ENCODE results near the gene TMCC2.

The TMCC2 gene

DNA sequence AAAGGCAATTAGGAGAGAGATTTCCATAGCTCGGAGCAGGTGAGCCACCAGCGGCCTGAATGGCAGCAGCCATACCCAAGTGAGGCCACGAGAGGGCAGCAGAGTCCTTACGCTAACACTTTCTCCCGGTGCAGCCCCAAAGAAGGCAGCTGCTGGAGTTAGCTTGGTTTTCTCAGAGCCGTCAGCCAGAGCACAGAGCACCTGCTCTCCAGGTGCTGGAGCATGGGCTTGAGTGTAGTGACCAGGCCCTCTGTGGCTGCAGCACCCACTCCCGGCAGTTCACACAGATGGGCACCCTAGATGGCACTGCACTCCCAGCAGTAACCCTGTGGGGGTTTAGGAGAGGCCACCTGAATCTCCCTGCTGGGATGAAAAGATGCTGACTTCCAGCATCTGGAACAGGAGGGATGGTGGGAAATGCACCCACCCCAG, 45.8 kb downstream of the TMCC2 start:
- WGBS (ENCODE audit: extremely low coverage, insufficient coverage, insufficient read length): no CpG with 5 or more reads among the region's 7 CpGs

DNA sequence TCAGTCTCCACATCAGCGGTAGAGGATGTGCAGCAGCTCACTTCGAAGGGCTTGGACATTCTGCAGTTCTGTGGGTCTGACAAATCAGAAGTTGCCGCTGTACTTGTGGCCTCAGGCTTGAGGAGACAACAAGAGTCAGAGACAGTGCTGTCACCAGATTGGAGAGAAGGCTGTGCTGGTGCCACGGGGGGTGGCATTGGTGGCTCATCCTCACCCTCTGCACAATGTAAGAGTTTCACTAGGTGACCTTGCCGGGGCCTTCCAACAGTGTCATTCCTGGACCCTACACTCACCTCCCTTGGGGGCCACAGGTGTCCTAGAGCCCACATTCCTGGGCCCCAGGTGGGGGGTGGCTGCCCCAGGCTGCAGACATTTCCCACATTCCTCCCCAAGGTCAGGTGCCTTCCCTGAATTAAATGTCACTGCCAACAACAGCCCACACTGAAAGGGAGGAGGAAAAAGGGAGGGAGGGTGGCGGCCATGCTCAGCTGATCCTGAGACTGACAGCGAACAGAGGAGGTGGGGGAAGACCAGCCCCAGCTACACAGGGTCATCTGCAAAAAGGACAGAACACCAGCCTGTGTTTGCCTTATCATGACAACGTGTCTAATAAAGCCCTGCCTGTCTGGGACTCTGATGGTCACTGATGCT, 46.4 kb downstream of the TMCC2 start:
- Histone ChIP-seq H2BK120ac (ENCODE audit: insufficient read depth, low read length, poor library complexity) (no peak overlapping the region), H4K8ac (ENCODE audit: low read depth, low read length) (no peak overlapping the region), H3K4me1 (ENCODE audit: control insufficient read depth in 1 of 2, insufficient read depth in 2 of 2, low read length in 2 of 2) (peaks cover 0 to 23% of the 10 kb centered on the region in 2 experiments), H3K27ac (ENCODE audit: low read depth, low read length) (peak overlapping the region; percentile 45), H4K91ac (ENCODE audit: low read depth, low read length) (peak overlapping the region; percentile 57), H2AK5ac (ENCODE audit: low read length) (no peak overlapping the region), H3K9ac (ENCODE audit: low read length) (no peak overlapping the region), H3K4me2 (ENCODE audit: low read length) (no peak overlapping the region), H3K4ac (ENCODE audit: low read depth, low read length) (no peak overlapping the region), H3K79me2 (ENCODE audit: control insufficient read depth, insufficient read depth, low read length, poor library complexity) (no peaks in the 10 kb centered on the region), H2BK5ac (ENCODE audit: low read depth, low read length, poor library complexity) (peak overlapping the region; percentile 1), H4K12ac (ENCODE audit: low read depth, low read length) (no peak overlapping the region), H2BK12ac (ENCODE audit: low read length) (peak overlapping the region; percentile 38), H3K79me1 (ENCODE audit: low read length) (peaks cover 4% of the 10 kb centered on the region), H3K36me3 (ENCODE audit: control insufficient read depth in 1 of 2, insufficient read depth in 2 of 2, low read length in 2 of 2) (peaks cover 0 to 2% of the 10 kb centered on the region in 2 experiments), H3K9me3 (ENCODE audit: insufficient read depth, low read depth, low read length) (no peaks in the 10 kb centered on the region), H3K4me3 (ENCODE audit: low read depth, low read length) (no peak overlapping the region), H3K23ac (ENCODE audit: low read length) (no peak overlapping the region), H3K18ac (ENCODE audit: low read length) (no peak overlapping the region), H3K27me3 (ENCODE audit: insufficient read depth, low read length) (no peaks in the 10 kb centered on the region), H3K14ac (ENCODE audit: low read length) (peak overlapping the region; percentile 14), H2AFZ (ENCODE audit: insufficient read depth, low read length, poor library complexity) (no peak overlapping the region)
- WGBS (ENCODE audit: extremely low coverage, insufficient coverage, insufficient read length): no CpG with 5 or more reads among the region's 8 CpGs
- peak; percentile 77 to 86 for DNase-seq

More for the DNA sequence above, 45.8 kb downstream of the TMCC2 start:
- Histone ChIP-seq H3K27me3 (ENCODE audit: insufficient read depth, low read length) (no peaks in the 10 kb centered on the region), H2AK5ac (ENCODE audit: low read length) (no peak overlapping the region), H3K4me3 (ENCODE audit: low read depth, low read length) (no peak overlapping the region), H2AFZ (ENCODE audit: insufficient read depth, low read length, poor library complexity) (no peak overlapping the region), H3K79me2 (ENCODE audit: control insufficient read depth, insufficient read depth, low read length, poor library complexity) (no peaks in the 10 kb centered on the region), H2BK120ac (ENCODE audit: insufficient read depth, low read length, poor library complexity) (no peak overlapping the region), H3K4me2 (ENCODE audit: low read length) (no peak overlapping the region), H3K79me1 (ENCODE audit: low read length) (peaks cover 4% of the 10 kb centered on the region), H3K4me1 (ENCODE audit: control insufficient read depth in 1 of 2, insufficient read depth in 2 of 2, low read length in 2 of 2) (peaks cover 0 to 23% of the 10 kb centered on the region in 2 experiments), H3K23ac (ENCODE audit: low read length) (no peak overlapping the region), H4K91ac (ENCODE audit: low read depth, low read length) (no peak overlapping the region), H2BK5ac (ENCODE audit: low read depth, low read length, poor library complexity) (no peak overlapping the region), H3K9ac (ENCODE audit: low read length) (no peak overlapping the region), H3K9me3 (ENCODE audit: insufficient read depth, low read depth, low read length) (no peaks in the 10 kb centered on the region), H3K4ac (ENCODE audit: low read depth, low read length) (no peak overlapping the region), H2BK12ac (ENCODE audit: low read length) (no peak overlapping the region), H3K18ac (ENCODE audit: low read length) (no peak overlapping the region), H3K14ac (ENCODE audit: low read length) (no peak overlapping the region), H3K36me3 (ENCODE audit: control insufficient read depth in 1 of 2, insufficient read depth in 2 of 2, low read length in 2 of 2) (peaks cover 0 to 2% of the 10 kb centered on the region in 2 experiments), H4K8ac (ENCODE audit: low read depth, low read length) (no peak overlapping the region), H3K27ac (ENCODE audit: low read depth, low read length) (peak overlapping the region; percentile 45), H4K12ac (ENCODE audit: low read depth, low read length) (no peak overlapping the region)
- DNase-seq: peak; percentile 86 to 95

DNA sequence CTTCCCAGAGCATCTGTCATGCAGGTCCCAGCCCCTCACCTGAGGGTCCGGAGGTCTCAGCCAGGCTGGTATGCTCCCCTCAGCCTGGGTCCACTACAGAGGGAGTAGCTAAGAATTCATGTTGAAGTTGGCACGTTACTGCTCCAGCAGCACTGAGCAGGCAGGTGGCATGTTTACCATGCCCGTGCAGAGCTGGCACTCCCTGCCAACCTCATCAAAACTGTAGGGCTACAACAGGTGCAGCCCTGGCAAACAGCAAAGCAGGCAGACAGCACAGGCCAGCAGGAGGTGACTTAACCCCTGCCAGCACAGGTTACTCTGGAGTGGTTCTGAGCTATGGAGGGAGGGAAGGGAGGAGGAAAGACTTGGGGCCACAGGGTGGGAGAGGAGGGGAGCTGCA, 47.4 kb downstream of the TMCC2 start:
- H2AFZ ChIP-seq (ENCODE audit: insufficient read depth, low read length, poor library complexity): no peak overlapping the region
- no peak overlapping the region for H3K27ac ChIP-seq (ENCODE audit: low read depth, low read length)
- no peak overlapping the region for H3K23ac ChIP-seq (ENCODE audit: low read length)
- peak overlapping the region; percentile 5 for H3K4me3 ChIP-seq (ENCODE audit: low read depth, low read length)
- no peaks in the 10 kb centered on the region for H3K27me3 ChIP-seq (ENCODE audit: insufficient read depth, low read length)
- peaks cover 0 to 2% of the 10 kb centered on the region in 2 experiments for H3K36me3 ChIP-seq (ENCODE audit: control insufficient read depth in 1 of 2, insufficient read depth in 2 of 2, low read length in 2 of 2)
- DNase-seq: no peak
- no peaks in the 10 kb centered on the region for H3K79me2 ChIP-seq (ENCODE audit: control insufficient read depth, insufficient read depth, low read length, poor library complexity)
- H4K8ac ChIP-seq (ENCODE audit: low read depth, low read length): no peak overlapping the region
- H2AK5ac ChIP-seq (ENCODE audit: low read length): peak overlapping the region; percentile 26
- no peak overlapping the region for H3K4me2 ChIP-seq (ENCODE audit: low read length)
- peak overlapping the region; percentile 5 for H2BK120ac ChIP-seq (ENCODE audit: insufficient read depth, low read length, poor library complexity)
- H2BK5ac ChIP-seq (ENCODE audit: low read depth, low read length, poor library complexity): no peak overlapping the region
- no CpG with 5 or more reads among the region's 3 CpGs for WGBS (ENCODE audit: extremely low coverage, insufficient coverage, insufficient read length)
- H4K12ac ChIP-seq (ENCODE audit: low read depth, low read length): no peak overlapping the region
- no peak overlapping the region for H3K18ac ChIP-seq (ENCODE audit: low read length)
- peaks cover 4% of the 10 kb centered on the region for H3K79me1 ChIP-seq (ENCODE audit: low read length)
- H3K4ac ChIP-seq (ENCODE audit: low read depth, low read length): no peak overlapping the region
- H3K4me1 ChIP-seq (ENCODE audit: control insufficient read depth in 1 of 2, insufficient read depth in 2 of 2, low read length in 2 of 2): peaks cover 0 to 23% of the 10 kb centered on the region in 2 experiments
- peak overlapping the region; percentile 51 for H2BK12ac ChIP-seq (ENCODE audit: low read length)
- peak overlapping the region; percentile 21 for H4K91ac ChIP-seq (ENCODE audit: low read depth, low read length)
- no peak overlapping the region for H3K9ac ChIP-seq (ENCODE audit: low read length)
- H3K14ac ChIP-seq (ENCODE audit: low read length): peak overlapping the region; percentile 55
- no peaks in the 10 kb centered on the region for H3K9me3 ChIP-seq (ENCODE audit: insufficient read depth, low read depth, low read length)

DNA sequence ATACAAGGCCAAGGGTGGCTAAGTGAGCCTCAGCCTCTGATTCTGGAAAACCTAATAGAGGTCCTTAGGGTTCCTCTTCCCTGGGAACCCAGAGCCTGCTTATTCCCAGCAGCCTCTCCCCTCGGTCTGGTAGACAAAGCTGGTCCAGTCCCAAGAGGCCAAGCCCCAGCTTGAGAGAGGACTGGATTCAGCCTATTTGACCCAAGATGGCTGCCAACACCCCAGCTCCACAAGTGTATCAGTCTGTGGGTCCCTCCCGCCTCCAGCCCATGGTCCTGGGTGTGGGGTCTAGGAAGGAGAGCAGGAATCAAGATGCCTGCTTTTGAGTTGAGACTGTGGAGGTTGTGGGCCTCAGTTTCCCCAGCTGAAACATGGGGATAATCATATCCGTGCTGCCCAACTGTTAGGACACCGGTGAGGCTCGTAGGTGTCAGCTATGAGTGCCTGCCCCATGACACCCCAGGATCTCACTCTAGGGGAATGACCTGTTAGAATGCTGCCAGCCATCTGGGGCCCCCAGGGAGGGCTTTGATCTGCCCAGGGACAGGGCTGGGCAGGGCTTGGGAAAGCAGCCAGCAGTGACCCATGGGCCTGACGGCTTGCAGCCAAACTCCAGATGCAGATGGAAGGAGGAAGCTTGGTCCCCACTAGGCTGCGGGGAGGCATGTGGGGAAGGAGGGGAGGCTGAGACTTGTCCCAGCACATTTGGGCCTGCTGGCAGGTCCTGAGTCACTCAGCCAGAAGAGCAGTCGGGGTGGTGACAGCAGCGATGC, 48.4 kb downstream of the TMCC2 start:
- no peak overlapping the region for H3K4me2 ChIP-seq (ENCODE audit: low read length)
- no peak overlapping the region for H4K8ac ChIP-seq (ENCODE audit: low read depth, low read length)
- H3K9me3 ChIP-seq (ENCODE audit: insufficient read depth, low read depth, low read length): no peaks in the 10 kb centered on the region
- DNase-seq: no peak
- H4K91ac ChIP-seq (ENCODE audit: low read depth, low read length): peak overlapping the region; percentile 65
- no peak overlapping the region for H3K4me3 ChIP-seq (ENCODE audit: low read depth, low read length)
- peaks cover 0 to 2% of the 10 kb centered on the region in 2 experiments for H3K36me3 ChIP-seq (ENCODE audit: control insufficient read depth in 1 of 2, insufficient read depth in 2 of 2, low read length in 2 of 2)
- peak overlapping the region; percentile 57 for H2BK120ac ChIP-seq (ENCODE audit: insufficient read depth, low read length, poor library complexity)
- peak overlapping the region; percentile 38 for H3K18ac ChIP-seq (ENCODE audit: low read length)
- no peak overlapping the region for H3K23ac ChIP-seq (ENCODE audit: low read length)
- no peaks in the 10 kb centered on the region for H3K27me3 ChIP-seq (ENCODE audit: insufficient read depth, low read length)
- H3K27ac ChIP-seq (ENCODE audit: low read depth, low read length): no peak overlapping the region
- peak overlapping the region; percentile 1 for H2BK5ac ChIP-seq (ENCODE audit: low read depth, low read length, poor library complexity)
- peak overlapping the region; percentile 15 for H3K4ac ChIP-seq (ENCODE audit: low read depth, low read length)
- no peak overlapping the region for H4K12ac ChIP-seq (ENCODE audit: low read depth, low read length)
- H3K79me1 ChIP-seq (ENCODE audit: low read length): peaks cover 4% of the 10 kb centered on the region
- H2BK12ac ChIP-seq (ENCODE audit: low read length): peak overlapping the region; percentile 90
- WGBS (ENCODE audit: extremely low coverage, insufficient coverage, insufficient read length): no CpG with 5 or more reads among the region's 9 CpGs
- H3K9ac ChIP-seq (ENCODE audit: low read length): no peak overlapping the region
- H2AK5ac ChIP-seq (ENCODE audit: low read length): peak overlapping the region; percentile 97
- H3K14ac ChIP-seq (ENCODE audit: low read length): peak overlapping the region; percentile 76
- peaks cover 0 to 18% of the 10 kb centered on the region in 2 experiments for H3K4me1 ChIP-seq (ENCODE audit: control insufficient read depth in 1 of 2, insufficient read depth in 2 of 2, low read length in 2 of 2)
- no peak overlapping the region for H2AFZ ChIP-seq (ENCODE audit: insufficient read depth, low read length, poor library complexity)
- H3K79me2 ChIP-seq (ENCODE audit: control insufficient read depth, insufficient read depth, low read length, poor library complexity): no peaks in the 10 kb centered on the region
